ENCODE results near the gene MCTP2.

Gene MCTP2

GRCh38 chr15:94404733-94405283 lies 173.4 kb downstream of the MCTP2 start:
- DNase-seq = no peak

- no peak for DNase-seq
These were observed 179.9 kb downstream of the MCTP2 start for GRCh38 chr15:94411285-94411684.

GRCh38 chr15:94411846-94412245 lies 180.5 kb downstream of the MCTP2 start:
- DNase-seq = no peak

GRCh38 chr15:94412979-94413746 lies 181.8 kb downstream of the MCTP2 start:
- DNase-seq = no peak

- no peak for DNase-seq
These were observed 183.6 kb downstream of the MCTP2 start for GRCh38 chr15:94414916-94415315.

GRCh38 chr15:94416267-94416666 lies 184.9 kb downstream of the MCTP2 start:
- DNase-seq = no peak

GRCh38 chr15:94416820-94417219 lies 185.5 kb downstream of the MCTP2 start:
- peak; percentile 88 for DNase-seq

- no peak for DNase-seq
These were observed 186.3 kb downstream of the MCTP2 start for GRCh38 chr15:94417501-94418293.

- DNase-seq = no peak
These were observed 190.3 kb downstream of the MCTP2 start for GRCh38 chr15:94421706-94422105.

GRCh38 chr15:94432279-94432678 lies 200.9 kb downstream of the MCTP2 start:
- DNase-seq = no peak

- no peak for DNase-seq
These were observed 207.8 kb downstream of the MCTP2 start for GRCh38 chr15:94439158-94439557.

GRCh38 chr15:94441760-94442159 lies 210.4 kb downstream of the MCTP2 start:
- no peak for DNase-seq

GRCh38 chr15:94442480-94442879 lies 211.1 kb downstream of the MCTP2 start:
- DNase-seq = no peak

GRCh38 chr15:94443186-94443585 lies 211.8 kb downstream of the MCTP2 start:
- DNase-seq = no peak

GRCh38 chr15:94445566-94446160 lies 214.3 kb downstream of the MCTP2 start:
- no peak for DNase-seq

GRCh38 chr15:94446441-94446840 lies 215.1 kb downstream of the MCTP2 start:
- no peak for DNase-seq

- no peak for DNase-seq
These were observed 220.1 kb downstream of the MCTP2 start for GRCh38 chr15:94451466-94451865.

- DNase-seq = no peak
These were observed 222.0 kb downstream of the MCTP2 start for GRCh38 chr15:94453227-94453988.

- no peak for DNase-seq
These were observed 223.9 kb downstream of the MCTP2 start for GRCh38 chr15:94455297-94455696.

- no peak for DNase-seq
These were observed 224.9 kb downstream of the MCTP2 start for GRCh38 chr15:94456226-94456625.

GRCh38 chr15:94457661-94458060 lies 226.3 kb downstream of the MCTP2 start:
- no peak for DNase-seq

- no peak for DNase-seq
These were observed 229.3 kb downstream of the MCTP2 start for GRCh38 chr15:94460624-94461023.

GRCh38 chr15:94467034-94467433 lies 235.7 kb downstream of the MCTP2 start:
- DNase-seq = no peak

All from NCI-H524 treated with DMSO at 0.1 percent for 48 hours (cell line).